ENCODE results near the gene RPL13A.

DNA sequence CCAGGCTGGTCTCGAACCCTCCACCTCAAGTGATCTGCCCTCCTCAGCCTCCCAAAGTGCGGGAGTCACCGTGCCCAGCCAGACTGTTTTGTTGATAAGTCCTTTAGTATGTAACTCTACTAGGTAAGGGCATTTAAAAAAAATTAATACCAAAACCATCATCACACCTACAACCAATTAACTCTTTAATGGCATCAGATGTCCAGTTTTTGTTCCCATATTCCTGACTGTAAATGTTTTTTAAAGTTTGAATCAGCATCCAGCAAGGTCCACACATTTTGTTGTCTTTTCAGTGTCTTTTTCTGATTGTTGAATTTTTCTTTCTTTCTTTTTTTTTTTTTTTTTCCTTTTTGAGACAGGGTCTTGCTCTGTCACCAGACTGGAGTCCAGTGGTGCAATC is 30.6 kb downstream of the RPL13A start:
- TF ChIP-seq CTCF (conservative IDR thresholded peaks at IDR 0.05; ENCODE audit: low read length) (no peak), EZH2phosphoT487 (IDR thresholded peaks at IDR 0.05; ENCODE audit: borderline replicate concordance, low read depth, low read length) (no peak)
